ENCODE results near the gene SEPTIN10.

DNA sequence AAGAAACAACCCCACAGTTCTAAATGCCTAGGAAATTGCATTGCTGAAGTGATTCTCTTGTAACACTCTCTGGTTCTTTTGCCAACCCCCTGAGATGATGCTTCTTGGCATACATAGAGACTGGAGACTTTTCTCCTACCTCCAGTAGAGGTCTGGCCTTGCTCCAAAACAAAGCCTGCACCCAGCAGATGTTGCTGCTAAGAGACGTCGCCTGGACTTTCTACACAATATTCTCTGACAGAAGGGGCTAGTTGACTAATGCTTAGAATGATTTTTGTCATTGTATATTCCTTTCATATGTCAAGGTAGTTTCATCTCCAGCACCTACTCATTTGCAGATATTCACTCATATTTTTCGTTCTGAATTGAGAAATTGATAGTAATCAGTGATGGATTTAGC lies 25.0 kb upstream of the SEPTIN10 start:
- TF ChIP-seq, protein P1, sequence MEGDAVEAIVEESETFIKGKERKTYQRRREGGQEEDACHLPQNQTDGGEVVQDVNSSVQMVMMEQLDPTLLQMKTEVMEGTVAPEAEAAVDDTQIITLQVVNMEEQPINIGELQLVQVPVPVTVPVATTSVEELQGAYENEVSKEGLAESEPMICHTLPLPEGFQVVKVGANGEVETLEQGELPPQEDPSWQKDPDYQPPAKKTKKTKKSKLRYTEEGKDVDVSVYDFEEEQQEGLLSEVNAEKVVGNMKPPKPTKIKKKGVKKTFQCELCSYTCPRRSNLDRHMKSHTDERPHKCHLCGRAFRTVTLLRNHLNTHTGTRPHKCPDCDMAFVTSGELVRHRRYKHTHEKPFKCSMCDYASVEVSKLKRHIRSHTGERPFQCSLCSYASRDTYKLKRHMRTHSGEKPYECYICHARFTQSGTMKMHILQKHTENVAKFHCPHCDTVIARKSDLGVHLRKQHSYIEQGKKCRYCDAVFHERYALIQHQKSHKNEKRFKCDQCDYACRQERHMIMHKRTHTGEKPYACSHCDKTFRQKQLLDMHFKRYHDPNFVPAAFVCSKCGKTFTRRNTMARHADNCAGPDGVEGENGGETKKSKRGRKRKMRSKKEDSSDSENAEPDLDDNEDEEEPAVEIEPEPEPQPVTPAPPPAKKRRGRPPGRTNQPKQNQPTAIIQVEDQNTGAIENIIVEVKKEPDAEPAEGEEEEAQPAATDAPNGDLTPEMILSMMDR (IDR thresholded peaks at IDR 0.05), result no peak
- TF ChIP-seq EZH2 (IDR thresholded peaks at IDR 0.05), result no peak

All from neural progenitor cell (in vitro differentiated cells).